Endothelial cell (in vitro differentiated cells): ENCODE results near the gene USP27X. TPM values are rescaled to one million over a fixed set of nuclear protein-coding genes. Genes with fewer than 3 reads are reported as not detected.

Source experiments
- DNase-seq: peaks from one replicate; pipeline ENCODE4 v3.0.0; 2021; ENCODE audit warnings: low spot score
- H3K27ac Mint-ChIP-seq: one replicate; pipeline ENCODE4 v1.8.0; 2021; ENCODE audit warnings: mixed read lengths, inconsistent platforms; ENCODE audit not compliant: unreplicated experiment
- H3K27me3 Mint-ChIP-seq: one replicate; pipeline ENCODE4 v1.8.0; 2021; ENCODE audit warnings: mild to moderate bottlenecking, moderate library complexity, mixed read lengths, inconsistent platforms; ENCODE audit not compliant: unreplicated experiment
- H3K36me3 Mint-ChIP-seq: one replicate; pipeline ENCODE4 v1.8.0; 2021; ENCODE audit warnings: mild to moderate bottlenecking, low read depth, mixed read lengths, inconsistent platforms; ENCODE audit not compliant: unreplicated experiment
- H3K4me1 Mint-ChIP-seq: one replicate; pipeline ENCODE4 v1.8.0; 2021; ENCODE audit warnings: mild to moderate bottlenecking, mixed read lengths, inconsistent platforms; ENCODE audit not compliant: unreplicated experiment
- H3K4me3 Mint-ChIP-seq: one replicate; pipeline ENCODE4 v1.8.0; 2021; ENCODE audit warnings: mild to moderate bottlenecking, mixed read lengths, inconsistent platforms; ENCODE audit not compliant: unreplicated experiment
- H3K9me3 Mint-ChIP-seq: one replicate; pipeline ENCODE4 v1.8.0; 2021; ENCODE audit warnings: mixed read lengths, inconsistent platforms; ENCODE audit not compliant: unreplicated experiment
- long read RNA-seq: library from polyadenylated mRNA; unstranded; transcript quantifications from one replicate; pipeline ENCODE4 v2.0.0, GENCODE V29; 2020; ENCODE audit not compliant: unreplicated experiment
- total RNA-seq: library from RNA; stranded (reverse); fragmentation: NEBNext Ultra II Directional; extraction: Animal tissue kit (Norgen Biotek cat#: 25700); gene quantifications from one replicate; pipeline ENCODE4 v1.2.1, GENCODE V29; 2021; ENCODE audit not compliant: unreplicated experiment
- TF ChIP-seq, protein P1 (sequence below): fragments of 200-600 bp; sonication (generic); IDR thresholded peaks from one replicate; pipeline ENCODE4 v1.5.0; 2021; ENCODE audit warnings: antibody characterized with exemption; ENCODE audit not compliant: unreplicated experiment

Gene USP27X
- 6.6 TPM for total RNA-seq
- long read RNA-seq: 0 reads

DNA sequence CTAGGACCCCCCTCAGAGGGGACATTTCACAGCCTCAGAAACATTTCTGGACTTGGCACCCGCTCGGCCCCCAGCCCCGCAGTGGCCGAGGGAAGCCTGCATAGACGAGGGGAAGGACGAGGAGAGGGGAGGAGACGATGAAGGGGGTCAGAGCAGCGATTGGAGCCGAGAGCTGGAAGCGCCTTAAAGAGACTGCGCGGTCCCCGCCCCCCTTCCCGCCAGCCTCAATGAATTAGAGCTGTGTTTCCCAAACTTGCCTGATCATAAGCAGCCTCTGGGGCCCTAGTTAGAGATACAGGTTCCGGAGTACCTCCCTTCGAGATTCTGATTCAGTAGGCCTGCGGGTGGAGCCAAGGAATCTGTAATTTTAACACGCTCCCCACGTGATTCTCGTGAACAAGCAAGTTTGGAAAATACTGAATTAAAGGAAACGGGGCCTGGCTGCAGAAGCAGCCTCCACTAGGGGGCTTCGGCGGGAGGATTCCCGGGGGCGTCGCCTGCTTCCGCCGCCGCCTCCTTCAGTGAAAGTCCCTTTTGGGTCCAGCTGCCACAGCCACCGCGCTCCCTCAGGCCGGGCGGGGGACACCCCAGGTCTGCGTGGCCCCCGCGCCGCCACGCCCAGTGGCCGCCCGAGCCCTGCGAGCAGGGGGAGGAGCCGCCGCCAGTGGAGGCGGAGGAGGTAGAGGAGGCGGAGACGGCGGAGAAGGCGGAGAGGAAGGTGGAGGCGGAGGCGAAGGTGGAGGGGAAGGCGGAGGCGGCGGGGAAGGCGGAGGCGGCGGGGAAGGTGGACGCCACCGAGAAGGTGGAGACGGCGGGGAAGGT is at the start of gene USP27X:
USP27X (plus strand) TSS at position 651 of the 822 bp plus-strand sequence. CDS start 824 bp downstream, outside the sequence.
- no peaks in the 10 kb centered on the region for H3K9me3 Mint-ChIP-seq
- peaks cover 15% of the 10 kb centered on the region for H3K4me1 Mint-ChIP-seq
- peak within 1 kb of the TSS; percentile 30 for H3K27ac Mint-ChIP-seq
- TF ChIP-seq, protein P1, sequence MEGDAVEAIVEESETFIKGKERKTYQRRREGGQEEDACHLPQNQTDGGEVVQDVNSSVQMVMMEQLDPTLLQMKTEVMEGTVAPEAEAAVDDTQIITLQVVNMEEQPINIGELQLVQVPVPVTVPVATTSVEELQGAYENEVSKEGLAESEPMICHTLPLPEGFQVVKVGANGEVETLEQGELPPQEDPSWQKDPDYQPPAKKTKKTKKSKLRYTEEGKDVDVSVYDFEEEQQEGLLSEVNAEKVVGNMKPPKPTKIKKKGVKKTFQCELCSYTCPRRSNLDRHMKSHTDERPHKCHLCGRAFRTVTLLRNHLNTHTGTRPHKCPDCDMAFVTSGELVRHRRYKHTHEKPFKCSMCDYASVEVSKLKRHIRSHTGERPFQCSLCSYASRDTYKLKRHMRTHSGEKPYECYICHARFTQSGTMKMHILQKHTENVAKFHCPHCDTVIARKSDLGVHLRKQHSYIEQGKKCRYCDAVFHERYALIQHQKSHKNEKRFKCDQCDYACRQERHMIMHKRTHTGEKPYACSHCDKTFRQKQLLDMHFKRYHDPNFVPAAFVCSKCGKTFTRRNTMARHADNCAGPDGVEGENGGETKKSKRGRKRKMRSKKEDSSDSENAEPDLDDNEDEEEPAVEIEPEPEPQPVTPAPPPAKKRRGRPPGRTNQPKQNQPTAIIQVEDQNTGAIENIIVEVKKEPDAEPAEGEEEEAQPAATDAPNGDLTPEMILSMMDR: peak; percentile 60
- H3K36me3 Mint-ChIP-seq: no peaks in the 10 kb centered on the region
- no peaks in the 10 kb centered on the region for H3K27me3 Mint-ChIP-seq
- peak within 1 kb of the TSS; percentile 90 for H3K4me3 Mint-ChIP-seq
- DNase-seq: peak; percentile 59

DNA sequence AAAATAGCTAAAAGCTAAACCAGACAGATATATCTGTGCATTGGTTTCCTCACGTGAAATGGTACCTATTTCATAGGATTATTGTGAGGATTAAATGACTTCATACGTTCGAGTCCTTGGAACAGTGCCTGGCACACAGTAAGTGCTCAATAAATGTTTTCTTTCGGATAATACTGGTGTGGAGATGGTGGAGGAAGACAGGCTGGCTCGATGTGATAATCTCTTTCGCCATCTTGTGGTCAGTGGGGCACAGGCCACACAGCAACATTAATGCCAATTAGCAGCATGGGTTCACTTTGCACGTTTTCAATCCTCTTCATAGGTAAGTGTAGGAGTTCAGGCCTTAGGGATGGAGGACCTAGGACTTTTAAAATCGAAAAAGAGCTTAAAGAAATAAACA is 40.9 kb upstream of the USP27X start:
- Mint-ChIP-seq H3K36me3 (no peaks in the 10 kb centered on the region), H3K27ac (no peak overlapping the region), H3K4me1 (no peaks in the 10 kb centered on the region), H3K4me3 (no peak overlapping the region), H3K27me3 (no peaks in the 10 kb centered on the region), H3K9me3 (no peaks in the 10 kb centered on the region)
- peak; percentile 24 for DNase-seq
- TF ChIP-seq, protein P1: no peak

DNA sequence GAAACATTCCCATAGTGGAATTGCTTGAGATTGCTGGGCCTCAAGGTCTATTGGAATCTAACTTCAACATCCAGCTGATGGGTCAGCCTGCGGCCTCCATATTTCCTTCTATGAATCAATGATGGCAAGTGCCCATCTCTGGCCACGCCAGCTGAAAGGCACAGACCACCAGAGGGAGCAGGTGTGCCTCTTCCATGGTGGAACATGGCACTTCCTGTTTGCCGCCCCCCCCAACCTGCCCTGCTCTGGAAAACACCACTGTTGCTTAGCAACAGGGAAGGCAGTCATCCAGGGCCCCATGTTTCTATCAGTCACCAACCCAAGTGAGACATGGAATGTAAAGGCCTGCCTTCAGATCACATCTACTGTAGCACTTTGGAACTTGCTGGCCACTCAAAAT is 38.6 kb upstream of the USP27X start:
- no peaks in the 10 kb centered on the region for H3K36me3 Mint-ChIP-seq
- no peak overlapping the region for H3K4me3 Mint-ChIP-seq
- TF ChIP-seq, protein P1: peak; percentile 42
- H3K27ac Mint-ChIP-seq: peak overlapping the region; percentile 84
- no peaks in the 10 kb centered on the region for H3K4me1 Mint-ChIP-seq
- DNase-seq: peak; percentile 73
- H3K27me3 Mint-ChIP-seq: no peaks in the 10 kb centered on the region
- H3K9me3 Mint-ChIP-seq: no peaks in the 10 kb centered on the region

DNA sequence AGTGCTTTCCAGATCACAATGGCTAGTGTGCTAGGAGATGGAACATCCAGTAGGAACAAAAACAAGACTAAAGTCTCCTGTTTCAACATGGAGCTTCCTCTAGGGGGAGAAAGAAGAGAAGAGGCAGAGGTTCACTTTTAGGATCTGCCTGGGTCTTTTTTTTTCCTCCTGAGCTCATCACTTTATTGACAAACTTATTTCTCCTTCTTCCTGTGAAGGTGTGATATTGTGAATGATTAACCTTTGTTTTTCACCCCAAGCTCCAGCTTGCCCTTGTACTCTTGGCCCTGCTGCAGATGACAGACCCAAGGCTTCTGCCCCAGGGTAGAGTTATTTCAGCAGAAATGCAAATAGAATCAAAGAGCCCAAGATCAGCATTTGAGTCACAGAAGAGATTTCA is 36.7 kb upstream of the USP27X start:
- no peaks in the 10 kb centered on the region for H3K36me3 Mint-ChIP-seq
- no peak overlapping the region for H3K4me3 Mint-ChIP-seq
- no peaks in the 10 kb centered on the region for H3K9me3 Mint-ChIP-seq
- TF ChIP-seq, protein P1: no peak
- DNase-seq: no peak
- no peaks in the 10 kb centered on the region for H3K27me3 Mint-ChIP-seq
- H3K4me1 Mint-ChIP-seq: no peaks in the 10 kb centered on the region
- no peak overlapping the region for H3K27ac Mint-ChIP-seq

DNA sequence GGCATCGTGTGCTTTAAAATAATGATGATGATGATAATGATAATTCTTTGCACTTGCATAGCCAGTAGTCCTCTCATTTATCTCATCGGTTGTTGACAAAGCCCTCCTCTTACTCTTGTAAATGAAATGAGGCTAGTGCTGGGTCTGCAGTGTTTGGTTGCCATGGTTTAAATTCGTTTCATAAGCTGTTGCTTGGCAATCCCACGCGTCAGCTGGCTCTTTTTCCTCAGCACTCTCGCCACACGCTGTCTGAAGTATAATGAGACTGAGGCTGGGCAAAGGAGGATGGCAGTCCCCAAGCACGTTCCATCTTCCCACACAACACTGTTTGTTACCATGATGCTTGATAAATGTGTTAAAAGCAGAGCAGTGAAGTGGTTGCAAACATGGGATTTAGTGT is 34.7 kb upstream of the USP27X start:
- Mint-ChIP-seq H3K4me1 (no peaks in the 10 kb centered on the region), H3K36me3 (no peaks in the 10 kb centered on the region), H3K4me3 (no peak overlapping the region), H3K9me3 (no peaks in the 10 kb centered on the region), H3K27me3 (no peaks in the 10 kb centered on the region), H3K27ac (no peak overlapping the region)
- no peak for DNase-seq
- TF ChIP-seq, protein P1: no peak
